Measurements from ENCODE around the gene MYRFL. TPM values are rescaled to one million over a fixed set of nuclear protein-coding genes. Genes with fewer than 3 reads are reported as not detected.

MYRFL gene
- total RNA-seq, 2 donors from 2014 or later = 0.27 TPM; not detected in 1

GRCh38 chr12:69972136-69972535 lies 147.1 kb downstream of the MYRFL start:
- WGBS = 76% methylated on average over 7 of the region's 7 CpGs
- H3K9me3 ChIP-seq = no peaks in the 10 kb centered on the region
- TF ChIP-seq CTCF (IDR thresholded peaks at IDR 0.05) (no peak), POLR2A (IDR thresholded peaks at IDR 0.05) (no peak), POLR2AphosphoS5 (IDR thresholded peaks at IDR 0.05) (no peak)
- no peaks in the 10 kb centered on the region for H3K4me1 ChIP-seq (replicated peaks)
- intact Hi-C loops (cut with DNase I) = no loop called here
- H3K4me3 ChIP-seq = no peak overlapping the region
- no peak overlapping the region for H3K27ac ChIP-seq
- H3K36me3 ChIP-seq = no peaks in the 10 kb centered on the region
- no peaks in the 10 kb centered on the region for H3K27me3 ChIP-seq (replicated peaks; ENCODE audit: insufficient read depth)
- DNase-seq (ENCODE audit: low spot score) = no peak

GRCh38 chr12:69978020-69978419 lies 153.0 kb downstream of the MYRFL start:
- 54% methylated on average over 6 of the region's 6 CpGs for whole genome bisulfite sequencing
- no peaks in the 10 kb centered on the region for H3K36me3 ChIP-seq
- H3K4me3 ChIP-seq = no peak overlapping the region
- no peak overlapping the region for H3K27ac ChIP-seq
- no peak for TF ChIP-seq CTCF (IDR thresholded peaks at IDR 0.05)
- no peak for TF ChIP-seq POLR2A (IDR thresholded peaks at IDR 0.05)
- no peak for TF ChIP-seq POLR2AphosphoS5 (IDR thresholded peaks at IDR 0.05)
- no peak for DNase-seq (ENCODE audit: low spot score)
- no peaks in the 10 kb centered on the region for H3K4me1 ChIP-seq (replicated peaks)
- intact Hi-C loops (cut with DNase I) = no loop called here
- H3K9me3 ChIP-seq = no peaks in the 10 kb centered on the region
- H3K27me3 ChIP-seq (replicated peaks; ENCODE audit: insufficient read depth) = no peaks in the 10 kb centered on the region

GRCh38 chr12:69981881-69982475 lies 157.0 kb downstream of the MYRFL start:
- Histone ChIP-seq H3K27ac (no peak overlapping the region), H3K4me3 (no peak overlapping the region), H3K4me1 (replicated peaks) (no peaks in the 10 kb centered on the region), H3K36me3 (no peaks in the 10 kb centered on the region), H3K27me3 (replicated peaks; ENCODE audit: insufficient read depth) (no peaks in the 10 kb centered on the region), H3K9me3 (no peaks in the 10 kb centered on the region)
- DNase-seq (ENCODE audit: low spot score) = no peak
- TF ChIP-seq POLR2AphosphoS5 (IDR thresholded peaks at IDR 0.05) = no peak
- TF ChIP-seq CTCF (IDR thresholded peaks at IDR 0.05) = no peak
- no peak for TF ChIP-seq POLR2A (IDR thresholded peaks at IDR 0.05)
- intact Hi-C loops (cut with DNase I) = no loop called here
- 62% methylated on average over 5 of the region's 5 CpGs for WGBS

GRCh38 chr12:69984241-69984640 lies 159.2 kb downstream of the MYRFL start:
- intact Hi-C loops (cut with DNase I) = no loop called here
- Histone ChIP-seq H3K4me3 (no peak overlapping the region), H3K9me3 (no peaks in the 10 kb centered on the region), H3K36me3 (no peaks in the 10 kb centered on the region), H3K27me3 (replicated peaks; ENCODE audit: insufficient read depth) (no peaks in the 10 kb centered on the region), H3K27ac (no peak overlapping the region), H3K4me1 (replicated peaks) (no peaks in the 10 kb centered on the region)
- no peak for DNase-seq (ENCODE audit: low spot score)
- WGBS = 98% methylated on average over 7 of the region's 7 CpGs
- TF ChIP-seq POLR2AphosphoS5 (IDR thresholded peaks at IDR 0.05) (no peak), CTCF (IDR thresholded peaks at IDR 0.05) (no peak), POLR2A (IDR thresholded peaks at IDR 0.05) (no peak)

GRCh38 chr12:69985656-69986055 lies 160.6 kb downstream of the MYRFL start:
- H3K4me1 ChIP-seq (replicated peaks) = no peaks in the 10 kb centered on the region
- no peak for DNase-seq (ENCODE audit: low spot score)
- no peaks in the 10 kb centered on the region for H3K27me3 ChIP-seq (replicated peaks; ENCODE audit: insufficient read depth)
- no peak overlapping the region for H3K27ac ChIP-seq
- no peaks in the 10 kb centered on the region for H3K36me3 ChIP-seq
- no peak overlapping the region for H3K4me3 ChIP-seq
- TF ChIP-seq CTCF (IDR thresholded peaks at IDR 0.05) = no peak
- no peak for TF ChIP-seq POLR2AphosphoS5 (IDR thresholded peaks at IDR 0.05)
- TF ChIP-seq POLR2A (IDR thresholded peaks at IDR 0.05) = no peak
- intact Hi-C loops (cut with DNase I) = no loop called here
- WGBS = 79% methylated on average over 4 of the region's 4 CpGs
- H3K9me3 ChIP-seq = no peaks in the 10 kb centered on the region
